ENCODE results near the gene SYNE4.

DNA sequence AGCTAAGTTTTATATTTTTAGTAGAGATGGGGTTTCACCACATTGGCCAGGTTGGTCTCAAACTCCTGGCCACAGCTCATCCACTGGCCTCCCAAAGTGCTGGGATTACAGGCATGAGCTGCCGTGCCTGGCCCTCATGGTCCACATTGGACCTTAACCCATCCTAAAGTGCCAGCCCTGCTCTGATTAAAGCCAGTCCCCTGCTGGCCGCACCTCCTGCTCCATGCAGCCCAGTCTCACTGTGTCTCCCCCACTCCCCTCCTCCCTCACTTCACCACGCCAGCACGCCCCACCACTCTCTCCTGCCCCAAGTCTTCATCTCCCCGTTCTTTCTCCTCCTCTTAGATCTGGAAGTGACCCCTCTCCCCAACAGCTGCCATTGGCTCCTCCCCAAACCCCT is 30.3 kb downstream of the SYNE4 start:
- TF ChIP-seq POLR2A (IDR thresholded peaks at IDR 0.05), result no peak
- TF ChIP-seq, protein P1, sequence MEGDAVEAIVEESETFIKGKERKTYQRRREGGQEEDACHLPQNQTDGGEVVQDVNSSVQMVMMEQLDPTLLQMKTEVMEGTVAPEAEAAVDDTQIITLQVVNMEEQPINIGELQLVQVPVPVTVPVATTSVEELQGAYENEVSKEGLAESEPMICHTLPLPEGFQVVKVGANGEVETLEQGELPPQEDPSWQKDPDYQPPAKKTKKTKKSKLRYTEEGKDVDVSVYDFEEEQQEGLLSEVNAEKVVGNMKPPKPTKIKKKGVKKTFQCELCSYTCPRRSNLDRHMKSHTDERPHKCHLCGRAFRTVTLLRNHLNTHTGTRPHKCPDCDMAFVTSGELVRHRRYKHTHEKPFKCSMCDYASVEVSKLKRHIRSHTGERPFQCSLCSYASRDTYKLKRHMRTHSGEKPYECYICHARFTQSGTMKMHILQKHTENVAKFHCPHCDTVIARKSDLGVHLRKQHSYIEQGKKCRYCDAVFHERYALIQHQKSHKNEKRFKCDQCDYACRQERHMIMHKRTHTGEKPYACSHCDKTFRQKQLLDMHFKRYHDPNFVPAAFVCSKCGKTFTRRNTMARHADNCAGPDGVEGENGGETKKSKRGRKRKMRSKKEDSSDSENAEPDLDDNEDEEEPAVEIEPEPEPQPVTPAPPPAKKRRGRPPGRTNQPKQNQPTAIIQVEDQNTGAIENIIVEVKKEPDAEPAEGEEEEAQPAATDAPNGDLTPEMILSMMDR (IDR thresholded peaks at IDR 0.05), result no peak

Measured in testis (tissue), 2 donors.